ENCODE results near the gene SLC35A4.
"Not testable (repeated sequence)": the region's sequence is repeated elsewhere in the genome, so short reads cannot be mapped to it uniquely, and the experiment has no call there.

Gene SLC35A4

GRCh38 chr5:140591747-140592372 is 27.2 kb downstream of the SLC35A4 start:
- peak; percentile 54 for DNase-seq

DNA sequence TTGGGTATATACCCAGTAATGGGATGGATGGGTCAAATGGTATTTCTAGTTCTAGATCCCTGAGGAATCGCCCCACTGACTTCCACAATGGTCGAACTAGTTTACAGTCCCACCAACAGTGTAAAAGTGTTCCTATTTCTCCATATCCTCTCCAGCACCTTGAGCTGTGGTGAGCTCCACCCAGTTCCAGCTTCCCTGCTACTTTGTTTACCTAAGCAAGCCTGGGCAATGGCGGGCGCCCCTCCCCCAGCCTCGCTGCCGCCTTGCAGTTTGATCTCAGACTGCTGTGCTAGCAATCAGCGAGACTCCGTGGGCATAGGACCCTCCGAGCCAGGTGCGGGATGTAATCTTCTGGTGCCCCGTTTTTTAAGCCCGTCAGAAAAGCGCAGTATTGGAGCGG is 28.4 kb downstream of the SLC35A4 start:
- not testable (repeated sequence) for DNase-seq

DNA sequence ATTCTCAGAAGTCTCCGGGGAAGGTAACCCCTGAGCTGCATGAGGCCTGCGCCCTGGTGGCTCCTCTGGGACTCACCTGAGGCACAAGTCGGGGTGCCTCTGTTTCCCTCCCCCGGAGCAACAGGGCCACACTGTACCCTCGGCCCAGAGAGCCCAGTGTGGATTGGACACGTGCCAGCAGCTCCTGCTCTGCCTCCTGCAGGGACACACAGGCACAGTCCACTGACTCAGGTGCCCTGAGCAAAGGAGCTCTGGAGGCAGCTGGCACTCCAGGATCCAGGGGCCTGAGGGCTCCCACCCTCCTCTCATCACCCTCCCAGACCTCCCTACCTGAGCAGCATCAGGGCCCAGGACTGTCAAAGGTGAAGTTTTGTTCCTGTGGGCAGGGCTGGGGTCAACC is 29.5 kb downstream of the SLC35A4 start:
- DNase-seq = no peak

- no peak for DNase-seq
These were observed 31.1 kb downstream of the SLC35A4 start for GRCh38 chr5:140595538-140596300.

- DNase-seq = no peak
These were observed 31.7 kb downstream of the SLC35A4 start for GRCh38 chr5:140596321-140596741.

- no peak for DNase-seq
These were observed 34.2 kb downstream of the SLC35A4 start for GRCh38 chr5:140598836-140599235.

GRCh38 chr5:140600096-140600495 is 35.5 kb downstream of the SLC35A4 start:
- no peak for DNase-seq

GRCh38 chr5:140602147-140602546 is 37.5 kb downstream of the SLC35A4 start:
- DNase-seq = no peak

DNA sequence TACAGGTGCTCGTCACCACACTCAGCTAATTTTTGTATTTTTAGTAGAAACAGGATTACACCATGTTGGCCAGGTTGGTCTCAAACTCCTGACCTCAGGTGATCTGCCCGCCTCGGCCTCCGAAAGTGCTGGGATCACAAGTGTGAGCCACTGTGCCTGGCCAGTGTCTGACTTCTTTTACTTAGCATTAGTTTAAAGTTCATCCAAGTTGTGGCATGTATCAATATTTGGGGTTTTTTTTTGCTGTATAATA is 38.7 kb downstream of the SLC35A4 start:
- DNase-seq = not testable (repeated sequence)

GRCh38 chr5:140603734-140604133 is 39.1 kb downstream of the SLC35A4 start:
- DNase-seq = no peak

DNA sequence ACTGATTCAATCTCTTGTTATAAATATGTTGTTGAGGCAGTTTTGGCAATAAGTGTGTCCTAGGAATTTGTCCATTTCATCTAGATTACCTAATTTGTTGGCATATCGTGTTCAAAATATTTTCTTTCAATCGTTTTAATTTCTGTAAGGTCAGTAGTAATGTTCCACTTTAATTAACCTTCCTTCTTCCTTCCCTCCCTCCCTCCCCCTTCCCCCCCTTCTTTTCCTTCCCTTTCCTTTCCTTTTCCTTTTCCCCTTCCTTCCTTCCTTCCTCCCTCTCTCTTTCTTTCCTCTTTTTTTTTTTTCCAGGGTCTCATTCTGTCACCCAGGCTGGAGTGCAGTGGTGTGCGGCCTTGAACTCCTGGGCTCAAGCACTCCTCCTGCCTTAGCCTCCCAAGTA is 41.3 kb downstream of the SLC35A4 start:
- DNase-seq = no peak

GRCh38 chr5:140607031-140607430 is 42.4 kb downstream of the SLC35A4 start:
- DNase-seq = no peak

- DNase-seq = no peak
These were observed 44.1 kb downstream of the SLC35A4 start for GRCh38 chr5:140608722-140609121.

DNA sequence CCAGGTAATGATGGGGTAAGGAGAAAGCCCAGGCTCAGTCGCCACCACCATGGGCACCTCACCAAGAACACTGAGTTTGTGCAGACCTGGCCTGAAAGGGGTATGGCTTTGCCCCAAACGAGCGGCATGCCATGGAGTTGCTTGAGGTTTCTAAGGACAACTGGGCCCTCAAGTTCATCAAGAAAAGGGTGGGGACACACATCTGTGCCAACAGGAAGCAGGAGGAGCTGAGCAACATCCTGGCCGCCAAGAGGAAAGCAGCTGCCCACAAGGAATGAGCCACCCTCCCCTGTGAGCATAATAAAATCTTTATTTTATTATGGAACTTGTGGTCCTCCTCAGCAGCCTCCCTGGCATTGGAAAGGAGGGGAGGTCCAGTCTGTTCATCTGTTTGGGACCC is 44.5 kb downstream of the SLC35A4 start:
- DNase-seq = no peak

DNA sequence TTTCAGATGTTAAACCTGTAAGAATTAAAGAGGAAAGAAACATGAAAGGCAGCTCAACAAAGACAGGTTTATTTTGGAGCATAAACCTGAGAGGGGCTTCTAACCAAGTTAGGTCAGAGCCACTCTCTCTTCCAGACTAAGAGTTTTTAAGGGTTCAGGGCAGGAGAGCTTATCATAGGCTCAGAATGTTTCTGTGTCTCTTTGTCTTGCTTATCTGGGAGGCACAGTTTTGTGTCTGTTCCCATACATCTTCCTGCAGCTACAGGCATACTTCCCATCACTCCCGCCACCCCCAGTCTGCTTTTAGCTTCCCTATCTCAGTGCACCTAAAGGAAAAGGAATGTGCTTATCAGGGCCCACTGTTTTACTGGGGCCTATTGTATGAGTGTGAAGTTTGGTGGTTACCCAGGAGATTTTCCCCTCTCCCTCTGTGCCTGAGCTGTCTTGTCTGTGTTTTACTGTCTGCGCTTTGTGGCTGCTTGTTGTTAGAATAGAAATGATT is 46.4 kb downstream of the SLC35A4 start:
- DNase-seq = no peak

Data from fibroblast of skin of right biceps (primary cell).